Heart left ventricle (tissue), 16 donors: ENCODE results near the gene CD151. TPM values are rescaled to one million over a fixed set of nuclear protein-coding genes. Genes with fewer than 3 reads are reported as not detected.

ENCODE experiments used
- ATAC-seq, 4 donors: fragments of 200-7000 bp; cut with Tn5 transposase; one replicate each; pipeline ENCODE4 v1.9.1; 2020 to 2022; ENCODE audit warnings: moderate library complexity in 4 of 4, mild to moderate bottlenecking in 3 of 4, moderate number of reproducible peaks in 1 of 4
- DNase-seq, 5 donors: peaks; one replicate each; pipeline ENCODE4 v3.0.0-alpha.2; 2020
- H3K27ac ChIP-seq, 12 donors: fragments of 200-600 bp; sonication (generic) in 4 of 12; one replicate each; pipeline versions ENCODE4 v1.5.0 to v1.8.0; 2016 to 2022; ENCODE audit warnings: mild to moderate bottlenecking in 2 of 12
- H3K27me3 ChIP-seq, 9 donors: fragments of 200-600 bp; sonication (generic) in 2 of 9; one replicate each; pipeline versions ENCODE4 v1.5.1 to v1.8.0; 2016 to 2022; ENCODE audit warnings: mild to moderate bottlenecking in 3 of 9
- H3K36me3 ChIP-seq, 9 donors: fragments of 200-600 bp; sonication (generic) in 2 of 9; one replicate each; pipeline versions ENCODE4 v1.5.0 to v1.8.0; 2018 to 2022; ENCODE audit warnings: mild to moderate bottlenecking in 2 of 9
- H3K4me1 ChIP-seq, 12 donors: fragments of 200-600 bp; sonication (generic) in 4 of 12; one replicate each; pipeline versions ENCODE4 v1.5.0 to v1.8.0; 2016 to 2022; ENCODE audit warnings: mild to moderate bottlenecking in 3 of 12
- H3K4me3 ChIP-seq, 12 donors: fragments of 200-600 bp; sonication (generic) in 4 of 12; one replicate each; pipeline versions ENCODE4 v1.5.0 to v1.8.0; 2017 to 2022; ENCODE audit warnings: mild to moderate bottlenecking in 9 of 12, moderate library complexity in 4 of 12
- H3K9me3 ChIP-seq, 12 donors: fragments of 200-600 bp; sonication (generic) in 4 of 12; one replicate each; pipeline versions ENCODE4 v1.5.0 to v1.8.0; 2016 to 2022; ENCODE audit warnings: mild to moderate bottlenecking in 1 of 12
- CTCF ChIP-seq, 12 donors: fragments of 200-600 bp; sonication (generic) in 4 of 12; IDR thresholded peaks; one replicate each; pipeline versions ENCODE4 v1.5.0 to v1.8.0; 2018 to 2022; ENCODE audit warnings: antibody characterized with exemption in 12 of 12, mild to moderate bottlenecking in 5 of 12
- POLR2A ChIP-seq, 2 donors: fragments of 450-650 bp; IDR thresholded peaks; one replicate each; pipeline ENCODE4 v1.6.1; 2017; ENCODE audit warnings: antibody characterized with exemption in 2 of 2, mild to moderate bottlenecking in 2 of 2, moderate library complexity in 2 of 2
- WGBS, 4 donors: extraction: QIAGEN DNeasy Blood & Tissue Kit in 2 of 4; methylation state at CpG; one replicate each; pipeline versions ENCODE4 v1.1.5 to v1.1.7; 2013 to 2018; 5-methylcytosine and 5-hydroxymethylcytosine counted together
- intact Hi-C, 10 donors: fragments of 100-400 bp; cut with DNase I; formaldehyde crosslinking; loops; one replicate each; pipeline versions ENCODE4 v1.11.1 to v1.14.2; 2022
- polyA plus RNA-seq, 2 donors: library from polyadenylated mRNA; stranded (reverse); fragments of 200-250 nt; gene quantifications; one replicate each; pipeline ENCODE4 v1.2.3, GENCODE V29; 2013
- total RNA-seq, 9 donors: library from RNA; depleted of rRNA in 2 of 9; stranded (reverse); fragments of >200 nt in 2 of 9; fragmentation: NEBNext Ultra II Directional in 3 of 9; extraction: Animal tissue kit (Norgen Biotek cat#: 25700) in 3 of 9; gene quantifications; one replicate each; pipeline versions ENCODE4 v1.1.0 to v1.2.4, GENCODE V29; 2016 to 2023
- donor health status: ischemic (EF 13 %, LVEDD 7.1; RV severe dilation, severe dysfunction).
- donor health status: healthy with polysubstance abuse.
- donor health status: DM: no; HTN: yes; CAD: no.
- donor health status: DM: no; HTN: no; CAD: no.
- donor health status: ischemic (EF 25% LVEDD 6.9; RV normal size, moderate dysfunction).
- donor health status: ischemic (EF 25% LVEDD 5.7; RV mildly dilated, moderate dysfunction).
- donor health status: healthy.
- donor health status: DM: yes; HTN: yes; CAD: no.
- donor health status: ischemic (EF 35%, LVEDD 5.7; RV mildly dilated, moderate dysfunction).
- donor health status: nonischemic (EF 11% LVEDD 7.7; RV severe dilation, severe dysfunction).
- donor health status: DM: yes; HTN: yes; CAD: no.
- donor health status: PGD.
- donor health status: ischemic (EF 29% LVEDD 5.4; RV normal size, mild dysfunction).
- donor health status: nonischemic (EF 23%, LVEDD 6.1; RV moderate dilation, normal function).

The CD151 gene
- total and polyA plus RNA-seq, 11 donors: 323 to 817 (median 477) TPM

- peaks cover 0 to 42% (median 18%) of the 10 kb centered on the region in 9 donors for H3K36me3 ChIP-seq
- H3K9me3 ChIP-seq: no peaks in the 10 kb centered on the region
- DNase-seq (no peak), ATAC-seq (no peak)
- H3K4me1 ChIP-seq: no peaks in the 10 kb centered on the region
- no peaks in the 10 kb centered on the region for H3K27me3 ChIP-seq
- no peak overlapping the region for H3K27ac ChIP-seq
- WGBS, 4 donors: 84 to 88% (median 88%) methylated on average over 8 to 10 of the region's 10 CpGs
- no peak for TF ChIP-seq POLR2A (IDR thresholded peaks at IDR 0.05)
- H3K4me3 ChIP-seq: no peak overlapping the region
- intact Hi-C loops: no loop called here
These were observed 50.8 kb downstream of the CD151 start for GRCh38 chr11:883527-883926.

GRCh38 chr11:884578-885070 lies 51.9 kb downstream of the CD151 start:
- H3K27me3 ChIP-seq: no peaks in the 10 kb centered on the region
- peaks cover 0 to 38% (median 17%) of the 10 kb centered on the region in 9 donors for H3K36me3 ChIP-seq
- intact Hi-C loops: no loop called here
- ATAC-seq: no peak
- H3K27ac ChIP-seq: no peak overlapping the region
- no peak overlapping the region for H3K4me3 ChIP-seq
- DNase-seq: no peak
- no peaks in the 10 kb centered on the region for H3K9me3 ChIP-seq
- 81 to 88% (median 87%) methylated on average over 7 to 16 of the region's 16 CpGs for WGBS, 4 donors
- TF ChIP-seq POLR2A (IDR thresholded peaks at IDR 0.05) (no peak), CTCF (IDR thresholded peaks at IDR 0.05) (no peak)
- no peaks in the 10 kb centered on the region for H3K4me1 ChIP-seq

GRCh38 chr11:886568-886967 lies 53.8 kb downstream of the CD151 start:
- Histone ChIP-seq H3K4me1 (no peaks in the 10 kb centered on the region), H3K36me3 (peaks cover 0 to 39% (median 17%) of the 10 kb centered on the region in 9 donors), H3K27me3 (no peaks in the 10 kb centered on the region), H3K27ac (no peak overlapping the region), H3K9me3 (no peaks in the 10 kb centered on the region), H3K4me3 (no peak overlapping the region)
- TF ChIP-seq POLR2A (IDR thresholded peaks at IDR 0.05) (no peak), CTCF (IDR thresholded peaks at IDR 0.05) (no peak)
- intact Hi-C loops: no loop called here
- DNase-seq (no peak), ATAC-seq (no peak)
- WGBS, 4 donors: 94 to 97% (median 97%) methylated on average over 15 to 17 of the region's 17 CpGs

GRCh38 chr11:887589-887988 lies 54.8 kb downstream of the CD151 start:
- ATAC-seq (no peak), DNase-seq (no peak)
- intact Hi-C loops: no loop called here
- Histone ChIP-seq H3K9me3 (no peaks in the 10 kb centered on the region), H3K4me1 (no peaks in the 10 kb centered on the region), H3K27ac (no peak overlapping the region), H3K27me3 (no peaks in the 10 kb centered on the region), H3K36me3 (peaks cover 0 to 31% (median 6%) of the 10 kb centered on the region in 9 donors), H3K4me3 (no peak overlapping the region)
- TF ChIP-seq CTCF (IDR thresholded peaks at IDR 0.05): no peak
- TF ChIP-seq POLR2A (IDR thresholded peaks at IDR 0.05): no peak
- 82 to 94% (median 91%) methylated on average over 6 to 14 of the region's 14 CpGs for WGBS, 4 donors

Other genes with a start within 250 kb of the CD151 start
- gene IRF7, start 217.0 kb upstream of the CD151 start, total RNA-seq: 10 to 100 TPM in 7 of 9 donors, 1 to 10 TPM in 2; 5.5 to 30.6 (median 14.9) TPM
- 10 to 100 TPM in 1 of 2 donors, 1 to 10 TPM in 1; 9.5 to 21.1 TPM for gene IRF7, start 217.0 kb upstream of the CD151 start, polyA plus RNA-seq
- not detected for gene CDHR5, start 208.0 kb upstream of the CD151 start, total RNA-seq
- gene CDHR5, start 208.0 kb upstream of the CD151 start, polyA plus RNA-seq: under 1 TPM in 1 of 2 donors, not detected in 1; 0.07 TPM
- gene SCT, start 205.8 kb upstream of the CD151 start, total RNA-seq: under 1 TPM in 1 of 9 donors, not detected in 8; 0.81 TPM
- not detected for gene SCT, start 205.8 kb upstream of the CD151 start, polyA plus RNA-seq
- gene DRD4, start 195.7 kb upstream of the CD151 start, total RNA-seq: 1 to 10 TPM in 1 of 9 donors, under 1 TPM in 5, not detected in 3; 0.20 to 1.0 (median 0.48) TPM
- under 1 TPM in 1 of 2 donors, not detected in 1; 0.07 TPM for gene DRD4, start 195.7 kb upstream of the CD151 start, polyA plus RNA-seq
- 10 to 100 TPM; 11.8 to 25.6 (median 15.1) TPM for gene DEAF1, start 137.7 kb upstream of the CD151 start, total RNA-seq
- 10 to 100 TPM; 14.3 to 17.8 TPM for gene DEAF1, start 137.7 kb upstream of the CD151 start, polyA plus RNA-seq
- 10 to 100 TPM in 7 of 9 donors, 1 to 10 TPM in 2; 8.9 to 18.2 (median 15.0) TPM for gene TMEM80, start 137.1 kb upstream of the CD151 start, total RNA-seq
- gene TMEM80, start 137.1 kb upstream of the CD151 start, polyA plus RNA-seq: 10 to 100 TPM in 1 of 2 donors, 1 to 10 TPM in 1; 8.0 to 14.9 TPM
- 10 to 100 TPM in 1 of 9 donors, 1 to 10 TPM in 7, under 1 TPM in 1; 0.72 to 15.5 (median 1.5) TPM for gene EPS8L2, start 126.7 kb upstream of the CD151 start, total RNA-seq
- 1 to 10 TPM; 1.5 to 2.6 TPM for gene EPS8L2, start 126.7 kb upstream of the CD151 start, polyA plus RNA-seq
- gene TALDO1, start 85.5 kb upstream of the CD151 start, total RNA-seq: 100 to 1,000 TPM in 5 of 9 donors, 10 to 100 TPM in 4; 80.5 to 145 (median 105) TPM
- 100 to 1,000 TPM in 1 of 2 donors, 10 to 100 TPM in 1; 66.9 to 123 TPM for gene TALDO1, start 85.5 kb upstream of the CD151 start, polyA plus RNA-seq
- 10 to 100 TPM; 13.4 to 30.8 (median 21.5) TPM for gene GATD1, start 55.5 kb upstream of the CD151 start, total RNA-seq
- gene GATD1, start 55.5 kb upstream of the CD151 start, polyA plus RNA-seq: 10 to 100 TPM; 20.4 to 20.5 TPM
- gene CEND1, start 42.9 kb upstream of the CD151 start, total RNA-seq: 1 to 10 TPM in 1 of 9 donors, under 1 TPM in 6, not detected in 2; 0.25 to 1.1 (median 0.37) TPM
- under 1 TPM; 0.46 to 0.50 TPM for gene CEND1, start 42.9 kb upstream of the CD151 start, polyA plus RNA-seq
- gene SLC25A22, start 34.7 kb upstream of the CD151 start, total RNA-seq: 10 to 100 TPM in 1 of 9 donors, 1 to 10 TPM in 8; 2.1 to 12.8 (median 4.4) TPM
- 10 to 100 TPM in 1 of 2 donors, 1 to 10 TPM in 1; 2.6 to 12.7 TPM for gene SLC25A22, start 34.7 kb upstream of the CD151 start, polyA plus RNA-seq
- gene PIDD1, start 27.7 kb upstream of the CD151 start, total RNA-seq: 10 to 100 TPM in 1 of 9 donors, 1 to 10 TPM in 8; 4.9 to 11.2 (median 6.6) TPM
- 10 to 100 TPM in 1 of 2 donors, 1 to 10 TPM in 1; 5.5 to 11.8 TPM for gene PIDD1, start 27.7 kb upstream of the CD151 start, polyA plus RNA-seq
- gene RPLP2, start 23.0 kb upstream of the CD151 start, total RNA-seq: 1,000 to 10,000 TPM in 3 of 9 donors, 100 to 1,000 TPM in 6; 236 to 1,207 (median 933) TPM
- gene RPLP2, start 23.0 kb upstream of the CD151 start, polyA plus RNA-seq: 1,000 to 10,000 TPM in 1 of 2 donors, 100 to 1,000 TPM in 1; 998 to 1,652 TPM
- gene PNPLA2, start 14.0 kb upstream of the CD151 start, total RNA-seq: 100 to 1,000 TPM; 141 to 348 (median 232) TPM
- 100 to 1,000 TPM; 112 to 133 TPM for gene PNPLA2, start 14.0 kb upstream of the CD151 start, polyA plus RNA-seq
- 10 to 100 TPM; 13.3 to 22.4 (median 17.7) TPM for gene CRACR2B, start 5.0 kb upstream of the CD151 start, total RNA-seq
- gene CRACR2B, start 5.0 kb upstream of the CD151 start, polyA plus RNA-seq: 10 to 100 TPM in 1 of 2 donors, 1 to 10 TPM in 1; 8.8 to 43.5 TPM
- 100 to 1,000 TPM in 8 of 9 donors, 10 to 100 TPM in 1; 74.4 to 267 (median 207) TPM for gene POLR2L, start 9.6 kb downstream of the CD151 start, total RNA-seq
- 100 to 1,000 TPM; 217 to 227 TPM for gene POLR2L, start 9.6 kb downstream of the CD151 start, polyA plus RNA-seq
- gene TSPAN4, start 9.9 kb downstream of the CD151 start, total RNA-seq: 10 to 100 TPM; 22.7 to 93.0 (median 31.3) TPM
- gene TSPAN4, start 9.9 kb downstream of the CD151 start, polyA plus RNA-seq: 10 to 100 TPM; 31.2 to 52.5 TPM
- gene CHID1, start 77.9 kb downstream of the CD151 start, total RNA-seq: 10 to 100 TPM; 42.0 to 87.7 (median 58.9) TPM
- gene CHID1, start 77.9 kb downstream of the CD151 start, polyA plus RNA-seq: 10 to 100 TPM; 30.8 to 55.3 TPM
- 10 to 100 TPM; 30.2 to 71.4 (median 40.0) TPM for gene AP2A2, start 92.9 kb downstream of the CD151 start, total RNA-seq
- 10 to 100 TPM; 20.4 to 28.7 TPM for gene AP2A2, start 92.9 kb downstream of the CD151 start, polyA plus RNA-seq
- not detected for gene MUC6, start 203.8 kb downstream of the CD151 start, total RNA-seq
- gene MUC6, start 203.8 kb downstream of the CD151 start, polyA plus RNA-seq: under 1 TPM; 0.04 to 0.06 TPM
- under 1 TPM in 1 of 9 donors, not detected in 8; 0.07 TPM for gene MUC2, start 241.9 kb downstream of the CD151 start, total RNA-seq
- gene MUC2, start 241.9 kb downstream of the CD151 start, polyA plus RNA-seq: under 1 TPM in 1 of 2 donors, not detected in 1; 0.01 TPM